Transverse colon (tissue), 4 donors: ENCODE data around the gene RELT. TPM values are rescaled to one million over a fixed set of nuclear protein-coding genes. Genes with fewer than 3 reads are reported as not detected.

ENCODE experiments used
- DNase-seq: peaks from one replicate; pipeline ENCODE4 v3.0.0-alpha.2; 2019
- H3K27ac ChIP-seq, 4 donors: fragments of 200-600 bp; sonication (generic); 2 replicates each; pipeline ENCODE4 v1.5.1; 2016 to 2018; ENCODE audit warnings: inconsistent platforms in 4 of 4
- H3K27me3 ChIP-seq: fragments of 200-600 bp; sonication (generic); 2 replicates; pipeline ENCODE4 v1.5.1; 2017; ENCODE audit warnings: inconsistent platforms
- H3K36me3 ChIP-seq, 4 donors: fragments of 200-600 bp; sonication (generic); 2 replicates each; pipeline ENCODE4 v1.5.1; 2017 to 2019; ENCODE audit warnings: inconsistent platforms in 4 of 4
- H3K4me1 ChIP-seq, 4 donors: fragments of 200-600 bp; sonication (generic); 2 replicates each; pipeline ENCODE4 v1.5.1; 2017 to 2020; ENCODE audit warnings: inconsistent platforms in 4 of 4
- H3K4me3 ChIP-seq, 4 donors: fragments of 200-600 bp; sonication (generic); 1 replicate in 1 of 4; 2 replicates in 3 of 4; pipeline versions ENCODE4 v1.5.1 to v1.6.1; 2017 to 2019; ENCODE audit warnings: inconsistent platforms in 4 of 4
- H3K9me3 ChIP-seq, 2 donors: fragments of 200-600 bp; sonication (generic); 2 replicates each; pipeline ENCODE4 v1.5.1; 2017 to 2019; ENCODE audit warnings: inconsistent platforms in 2 of 2
- CTCF ChIP-seq, 5 experiments: fragments of 200-600 bp in 3 of 5; fragments of 450-650 bp in 2 of 5; sonication (generic) in 3 of 5; IDR thresholded peaks; 1 replicate in 2 of 5; 2 replicates in 3 of 5; pipeline ENCODE4 v1.5.1; 2016 to 2017; ENCODE audit warnings: antibody characterized with exemption in 5 of 5, inconsistent platforms in 3 of 5, mild to moderate bottlenecking in 2 of 5, moderate library complexity in 1 of 5
- EP300 ChIP-seq: sonication (generic); formaldehyde crosslinking; IDR thresholded peaks from one replicate; pipeline ENCODE4 v1.6.1; 2017; ENCODE audit warnings: antibody characterized with exemption, low read depth
- POLR2A ChIP-seq: fragments of 450-650 bp; IDR thresholded peaks from one replicate; pipeline ENCODE4 v1.6.1; 2016; ENCODE audit warnings: antibody characterized with exemption, mild to moderate bottlenecking, moderate library complexity
- POLR2AphosphoS5 ChIP-seq, 3 donors: sonication (generic); formaldehyde crosslinking; IDR thresholded peaks; one replicate each; pipeline ENCODE4 v1.6.1; 2016; ENCODE audit warnings: antibody characterized with exemption in 3 of 3
- WGBS, 2 donors: methylation state at CpG; one replicate each; pipeline ENCODE4 v1.1.5; 2018; ENCODE audit warnings: low coverage in 1 of 2; 5-methylcytosine and 5-hydroxymethylcytosine counted together
- in situ Hi-C, 4 donors: fragments of 200-750 bp; cut with MboI; loops; one replicate each; pipeline versions ENCODE4 v1.15.0 to v1.15.1; 2017; ENCODE audit warnings: low sequenced_read_pairs in 3 of 4, low pct_ligation_motif_present in 1 of 4, low pct_unique_long_range_greater_than_20kb in 1 of 4
- intact Hi-C: fragments of 100-400 bp; cut with DNase I; formaldehyde crosslinking; loops from one replicate; pipeline ENCODE4 v1.15.1; 2023; ENCODE audit warnings: low total_unique reads
- total RNA-seq, 4 donors: library from RNA; depleted of rRNA; stranded (reverse); fragments of >200 nt; gene quantifications; one replicate each; pipeline ENCODE4 v1.1.0, GENCODE V29; 2016

RELT gene
- total RNA-seq, 4 donors from 2014 or later, result 2.0 to 10.1 (median 6.1) TPM

- TF ChIP-seq EP300 (no peak), POLR2AphosphoS5 (IDR thresholded peaks at IDR 0.05) (no peak), POLR2A (no peak), CTCF (IDR thresholded peaks at IDR 0.05) (no peak)
- in situ Hi-C loops, result no loop called here
- Histone ChIP-seq H3K27ac (peak overlapping the region; percentile 23 to 39 (median 29)), H3K9me3 (no peaks in the 10 kb centered on the region), H3K36me3 (no peaks in the 10 kb centered on the region), H3K4me1 (peaks cover 7 to 45% (median 11%) of the 10 kb centered on the region in 4 donors), H3K27me3 (no peaks in the 10 kb centered on the region), H3K4me3 (no peak overlapping the region)
- 86% methylated on average over 18 of the region's 21 CpGs; no CpG with 5 or more reads in 1 of the 2 donors for WGBS, 2 donors
- DNase-seq, result no peak
- intact Hi-C loops, result no loop called here
These were observed 11.5 kb downstream of the RELT start for GRCh38 chr11:73387594-73388264.

- Histone ChIP-seq H3K9me3 (no peaks in the 10 kb centered on the region), H3K36me3 (no peaks in the 10 kb centered on the region), H3K4me3 (no peak overlapping the region), H3K4me1 (peaks cover 0 to 37% (median 6%) of the 10 kb centered on the region in 4 donors), H3K27me3 (no peaks in the 10 kb centered on the region), H3K27ac (peak overlapping the region in 2 of 4 donors; percentile 23 to 33)
- in situ Hi-C loops (no loop called here), intact Hi-C loops (no loop called here)
- 40 to 85% methylated on average over 1 to 21 of the region's 23 CpGs for WGBS, 2 donors
- DNase-seq, result peak; percentile 36
- TF ChIP-seq CTCF (IDR thresholded peaks at IDR 0.05) (no peak), EP300 (no peak), POLR2AphosphoS5 (IDR thresholded peaks at IDR 0.05) (no peak), POLR2A (no peak)
These were observed 12.3 kb downstream of the RELT start for GRCh38 chr11:73388265-73389133.

GRCh38 chr11:73389134-73389525 is 12.9 kb downstream of the RELT start:
- H3K4me1 ChIP-seq, result peaks cover 0 to 31% (median under 1%) of the 10 kb centered on the region in 4 donors
- H3K9me3 ChIP-seq, result no peaks in the 10 kb centered on the region
- DNase-seq, result no peak
- H3K4me3 ChIP-seq, result no peak overlapping the region
- no peak overlapping the region for H3K27ac ChIP-seq
- H3K27me3 ChIP-seq, result no peaks in the 10 kb centered on the region
- H3K36me3 ChIP-seq, result no peaks in the 10 kb centered on the region
- TF ChIP-seq CTCF (IDR thresholded peaks at IDR 0.05), result no peak
- no peak for TF ChIP-seq POLR2A
- TF ChIP-seq EP300, result no peak
- TF ChIP-seq POLR2AphosphoS5 (IDR thresholded peaks at IDR 0.05), result no peak
- in situ Hi-C loops, result no loop called here
- 79% methylated on average over 6 of the region's 6 CpGs; no CpG with 5 or more reads in 1 of the 2 donors for WGBS, 2 donors
- intact Hi-C loops, result no loop called here

GRCh38 chr11:73389916-73390315 is 13.7 kb downstream of the RELT start:
- in situ Hi-C loops, result loop anchor here in 3 of 4 donors (5.0 to 10.0 kb wide), 2 partner anchors 38 to 45 kb away; no protein-coding TSS in a partner anchor
- Histone ChIP-seq H3K9me3 (no peaks in the 10 kb centered on the region), H3K4me3 (no peak overlapping the region), H3K27ac (no peak overlapping the region), H3K27me3 (no peaks in the 10 kb centered on the region), H3K36me3 (no peaks in the 10 kb centered on the region), H3K4me1 (peaks cover 0 to 23% (median 0%) of the 10 kb centered on the region in 4 donors)
- WGBS, 2 donors, result 79 to 88% methylated on average over 3 to 7 of the region's 7 CpGs
- intact Hi-C loops, result no loop called here
- no peak for DNase-seq
- no peak for TF ChIP-seq EP300
